ENCODE data around the gene RADIL.

The RADIL gene

GRCh38 chr7:4788627-4789189 lies 94.8 kb downstream of the RADIL start:
- DNase-seq (ENCODE audit: insufficient read length, low spot score) (no peak), FAIRE-seq (no peak)
- TF ChIP-seq CTCF (IDR thresholded peaks at IDR 0.05; ENCODE audit: insufficient read depth, missing control alignments): no peak

- no peak for TF ChIP-seq CTCF (IDR thresholded peaks at IDR 0.05; ENCODE audit: insufficient read depth, missing control alignments)
- DNase-seq (ENCODE audit: insufficient read length, low spot score): no peak
- FAIRE-seq: no peak
Observed at GRCh38 chr7:4787947-4788626, 95.4 kb downstream of the RADIL start.

- FAIRE-seq (no peak), DNase-seq (ENCODE audit: insufficient read length, low spot score) (no peak)
- no peak for TF ChIP-seq CTCF (IDR thresholded peaks at IDR 0.05; ENCODE audit: insufficient read depth, missing control alignments)
Observed at GRCh38 chr7:4787541-4787940, 96.0 kb downstream of the RADIL start.

- TF ChIP-seq CTCF (IDR thresholded peaks at IDR 0.05; ENCODE audit: insufficient read depth, missing control alignments): no peak
- FAIRE-seq (no peak), DNase-seq (ENCODE audit: insufficient read length, low spot score) (no peak)
Observed at GRCh38 chr7:4786015-4786414, 97.5 kb downstream of the RADIL start.

- DNase-seq (ENCODE audit: insufficient read length, low spot score): no peak
- TF ChIP-seq CTCF (IDR thresholded peaks at IDR 0.05; ENCODE audit: insufficient read depth, missing control alignments): no peak
- no peak for FAIRE-seq
Observed at GRCh38 chr7:4785371-4785770, 98.1 kb downstream of the RADIL start.

- no peak for FAIRE-seq
- TF ChIP-seq CTCF (IDR thresholded peaks at IDR 0.05; ENCODE audit: insufficient read depth, missing control alignments): no peak
- no peak for DNase-seq (ENCODE audit: insufficient read length, low spot score)
Observed at GRCh38 chr7:4784799-4785198, 98.7 kb downstream of the RADIL start.

GRCh38 chr7:4783762-4784351 lies 99.7 kb downstream of the RADIL start:
- no peak for TF ChIP-seq CTCF (IDR thresholded peaks at IDR 0.05; ENCODE audit: insufficient read depth, missing control alignments)
- DNase-seq (ENCODE audit: insufficient read length, low spot score) (no peak), FAIRE-seq (no peak)
